ENCODE measurements around the gene CRIP2. TPM values are rescaled to one million over a fixed set of nuclear protein-coding genes. Genes with fewer than 3 reads are reported as not detected.

The CRIP2 gene
- total and polyA plus RNA-seq, 2 of the 8 experiments (the other 6 are each of a cell fraction or from before 2014, with no cell fraction given): 4.2 to 13.5 TPM

DNA sequence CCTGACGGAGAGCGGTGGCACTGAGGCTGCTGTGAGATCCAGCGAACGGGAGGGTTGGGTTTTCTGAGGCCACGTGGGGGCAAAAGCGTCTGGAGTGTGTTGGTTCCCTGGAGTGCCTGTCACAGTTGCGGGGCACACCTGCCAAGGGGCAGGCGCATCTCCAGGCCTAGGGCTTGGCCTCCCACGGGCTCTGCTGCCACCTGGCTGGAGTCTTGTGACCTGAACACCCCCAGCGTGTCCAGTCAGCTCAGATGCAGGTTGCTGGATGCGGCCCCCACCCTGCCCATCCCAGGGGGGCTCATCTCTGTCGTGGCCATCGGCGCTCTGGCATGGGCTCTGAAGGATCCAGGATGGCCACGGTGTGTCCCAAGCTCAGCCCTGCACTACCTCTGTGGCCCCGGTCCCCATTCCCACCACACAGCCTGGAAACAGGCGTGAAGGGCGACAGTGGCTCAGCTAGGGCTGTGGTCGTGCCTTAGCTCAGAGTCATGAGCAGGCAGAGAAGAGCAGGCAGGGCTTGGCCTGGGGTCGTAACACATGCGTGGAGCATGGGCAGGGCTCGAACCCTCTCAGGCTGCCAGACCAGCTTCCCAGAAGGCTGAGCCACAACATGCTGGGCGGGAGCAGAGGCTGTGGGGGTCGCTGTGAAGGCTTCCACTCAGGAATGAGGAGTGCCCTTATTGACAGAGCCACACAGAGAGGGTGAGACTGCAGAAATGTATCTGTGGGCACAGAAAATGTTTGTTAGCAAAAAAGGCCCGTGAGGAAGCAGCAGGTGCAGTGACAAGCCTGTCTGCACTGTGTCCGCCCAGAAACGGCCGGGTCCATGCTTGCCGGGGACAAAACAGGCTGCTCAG, 23.5 kb upstream of the CRIP2 start:
- no peak overlapping the region for H4K91ac ChIP-seq (replicated peaks; ENCODE audit: insufficient read length, low read length)
- H3K9ac ChIP-seq (replicated peaks in 1 of 4; ENCODE audit: extremely low read depth in 1 of 4, low read depth in 3 of 4, low read length in 3 of 4): no peak overlapping the region
- no peak overlapping the region for H3K18ac ChIP-seq (ENCODE audit: extremely low read depth, low read length)
- peaks cover 0 to 2% of the 10 kb centered on the region in 2 experiments; a peak in 1 of 4 replicates for H3K79me2 ChIP-seq (ENCODE audit: control insufficient read depth in 1 of 2, insufficient read depth in 2 of 2, low read length in 2 of 2)
- no peak overlapping the region for H3K14ac ChIP-seq (ENCODE audit: insufficient read length)
- H3K79me1 ChIP-seq (ENCODE audit: low read depth, low read length): peaks cover 6% of the 10 kb centered on the region; the same call in 1 of the 2 replicates
- H4K5ac ChIP-seq (ENCODE audit: insufficient read length, low read depth, low read length): no peak overlapping the region
- H3K23ac ChIP-seq (ENCODE audit: insufficient read length): no peak overlapping the region
- H3K23me2 ChIP-seq (ENCODE audit: low read depth, low read length): no peaks in the 10 kb centered on the region
- no peak overlapping the region for H3K27ac ChIP-seq (ENCODE audit: low read depth, low read length)
- H4K8ac ChIP-seq (ENCODE audit: extremely low read depth, insufficient read depth, low read length): no peak overlapping the region
- DNase-seq (ENCODE audit: low read depth in 1 of 2, low spot score in 2 of 2): no peak
- H3K36me3 ChIP-seq (ENCODE audit: control insufficient read depth in 2 of 4, insufficient read depth in 4 of 4, low read length in 3 of 4): peaks cover 20 to 63% (median 38%) of the 10 kb centered on the region in 4 experiments
- no peak overlapping the region for H3K56ac ChIP-seq (replicated peaks; ENCODE audit: insufficient read length, low read depth, low read length)
- no peak overlapping the region for H2AK5ac ChIP-seq (ENCODE audit: low read depth, low read length)
- no peaks in the 10 kb centered on the region for H3K27me3 ChIP-seq (replicated peaks in 1 of 4; ENCODE audit: control insufficient read depth in 3 of 4, extremely low read depth in 1 of 4, insufficient read depth in 3 of 4, low read length in 3 of 4)
- no peak overlapping the region for H2AFZ ChIP-seq (ENCODE audit: low read length)
- no peak overlapping the region for H2BK120ac ChIP-seq (replicated peaks; ENCODE audit: low read depth, low read length)
- H4K20me1 ChIP-seq (replicated peaks in 1 of 2; ENCODE audit: control insufficient read depth in 1 of 2, insufficient read depth in 2 of 2, low read length in 2 of 2): peaks cover 13 to 24% of the 10 kb centered on the region in 2 experiments
- no peaks in the 10 kb centered on the region for H3K9me3 ChIP-seq (ENCODE audit: insufficient read depth in 2 of 2, low read depth in 1 of 2, low read length in 1 of 2)
- FAIRE-seq: no peak
- H3K4me1 ChIP-seq (replicated peaks in 1 of 4; ENCODE audit: control insufficient read depth in 3 of 4, insufficient read depth in 4 of 4, low read length in 3 of 4): no peaks in the 10 kb centered on the region
- no peak overlapping the region for H2BK20ac ChIP-seq (ENCODE audit: low read length)
- H2BK5ac ChIP-seq (ENCODE audit: low read depth, low read length): no peak overlapping the region
- ChIA-PET POLR2A (ENCODE audit: partially characterized antibody) (interaction anchor here (1.5 kb wide), 1 partner anchor 18 kb away, joined by 3 read pairs; no protein-coding TSS in a partner anchor), CTCF (ENCODE audit: partially characterized antibody) (interaction anchor here (0.6 to 2.5 kb wide), 7 partner anchors 11 to 72 kb away, joined by 3 to 11 read pairs (median 4); no protein-coding TSS in a partner anchor)
- H3K4me2 ChIP-seq (ENCODE audit: insufficient read depth in 1 of 2, low read depth in 2 of 2, low read length in 2 of 2): no peak overlapping the region
- WGBS, 2 experiments (ENCODE audit: extremely low coverage in 1 of 2, insufficient coverage in 1 of 2, insufficient read length in 1 of 2, insufficient replicate concordance in 2 of 2, low coverage in 1 of 2, low lambda C conversion rate in 2 of 2, missing lambda C conversion rate in 1 of 2): 92% methylated on average over 29 of the region's 29 CpGs; no CpG with 5 or more reads in 1 of the 2 experiments
- H2BK15ac ChIP-seq (ENCODE audit: low read length): no peak overlapping the region
- no peak overlapping the region for H2BK12ac ChIP-seq (ENCODE audit: low read depth, low read length)
- H3K4ac ChIP-seq (replicated peaks; ENCODE audit: insufficient read length, low read depth, low read length): no peak overlapping the region
- no peak overlapping the region for H3K4me3 ChIP-seq (ENCODE audit: extremely low read depth in 1 of 4, insufficient read depth in 2 of 4, low read depth in 3 of 4, low read length in 4 of 4)
- TF ChIP-seq ZNF274 (IDR thresholded peaks at IDR 0.05; ENCODE audit: borderline replicate concordance, extremely low read depth, low read length): no peak
- no peak for TF ChIP-seq CTCF (IDR thresholded peaks at IDR 0.05; ENCODE audit: control extremely low read depth in 1 of 3, insufficient read depth in 1 of 3, low read depth in 1 of 3, low read length in 3 of 3)
- no peak for TF ChIP-seq RNF2 (IDR thresholded peaks at IDR 0.05; ENCODE audit: borderline replicate concordance, low read depth, low read length, missing control alignments, poor library complexity, severe bottlenecking)
- TF ChIP-seq KDM1A (IDR thresholded peaks at IDR 0.05; ENCODE audit: borderline replicate concordance, low read length): no peak
- TF ChIP-seq, protein P1, sequence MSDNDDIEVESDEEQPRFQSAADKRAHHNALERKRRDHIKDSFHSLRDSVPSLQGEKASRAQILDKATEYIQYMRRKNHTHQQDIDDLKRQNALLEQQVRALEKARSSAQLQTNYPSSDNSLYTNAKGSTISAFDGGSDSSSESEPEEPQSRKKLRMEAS (IDR thresholded peaks at IDR 0.05): no peak
- TF ChIP-seq TEAD4 (IDR thresholded peaks at IDR 0.05; ENCODE audit: low read depth, low read length): no peak
- no peak for TF ChIP-seq POLR2AphosphoS5 (IDR thresholded peaks at IDR 0.05; ENCODE audit: low read depth, low read length)
- no peak for TF ChIP-seq CEBPB (IDR thresholded peaks at IDR 0.05; ENCODE audit: low read depth, low read length)
- TF ChIP-seq KDM4A (IDR thresholded peaks at IDR 0.05; ENCODE audit: low read depth, low read length, severe bottlenecking): no peak
